ENCODE data around the gene DCBLD1. TPM values are rescaled to one million over a fixed set of nuclear protein-coding genes. Genes with fewer than 3 reads are reported as not detected.

Gene DCBLD1
- total and polyA plus RNA-seq, 2 donors (not counting 3 experiments of a cell fraction or from before 2014, with no cell fraction given) = 30.2 to 44.3 TPM

- H3K27me3 ChIP-seq (ENCODE audit: control insufficient read depth in 2 of 2, insufficient read depth in 2 of 2, low read length in 2 of 2) = no peaks in the 10 kb centered on the region
- dilution Hi-C loops (cut with MboI; ENCODE audit: extremely low pct_ligation_motif_present, low sequenced_read_pairs) (no loop called here), intact Hi-C loops (cut with micrococcal nuclease) (no loop called here)
- H2AFZ ChIP-seq (ENCODE audit: low read depth, low read length) = no peak overlapping the region
- H3K9me3 ChIP-seq (replicated peaks; ENCODE audit: control insufficient read depth, insufficient read depth, low read length) = no peaks in the 10 kb centered on the region
- H3K9me1 ChIP-seq (replicated peaks; ENCODE audit: control insufficient read depth, extremely low read depth, insufficient read depth, low read length) = no peaks in the 10 kb centered on the region
- DNase-seq (ENCODE audit: low read depth, low spot score) (no peak), FAIRE-seq (no peak)
- POLR2A ChIA-PET = no interaction called here
- CTCF ChIA-PET = interaction anchor here (1.6 to 3.1 kb wide), 2 partner anchors 13 to 119 kb away, joined by 4 to 14 read pairs; no protein-coding TSS in a partner anchor
- no peak overlapping the region for H3K4me2 ChIP-seq (ENCODE audit: insufficient read depth, low read length)
- TF ChIP-seq MAX (IDR thresholded peaks at IDR 0.05; ENCODE audit: insufficient read depth, insufficient read length) (no peak), POLR2A (IDR thresholded peaks at IDR 0.05; ENCODE audit: low read depth, low read length) (no peak), GATA2 (IDR thresholded peaks at IDR 0.05; ENCODE audit: insufficient read depth, insufficient read length, low read depth, low read length) (no peak), JUN (IDR thresholded peaks at IDR 0.05; ENCODE audit: borderline replicate concordance, insufficient read depth, insufficient read length, low read depth) (no peak), CTCF (IDR thresholded peaks at IDR 0.05; ENCODE audit: extremely low read depth in 1 of 2, insufficient read depth in 1 of 2, low read depth in 1 of 2, low read length in 2 of 2) (no peak), EZH2 (IDR thresholded peaks at IDR 0.05; ENCODE audit: borderline replicate concordance, low read depth, low read length, severe bottlenecking) (no peak), FOS (IDR thresholded peaks at IDR 0.05; ENCODE audit: borderline replicate concordance, insufficient read depth, low read length) (no peak), MYC (IDR thresholded peaks at IDR 0.05; ENCODE audit: low read depth, low read length) (no peak)
- H3K4me3 ChIP-seq (replicated peaks in 1 of 3; ENCODE audit: insufficient read depth in 1 of 3, low read depth in 1 of 3, low read length in 3 of 3) = no peak overlapping the region
- H3K4me1 ChIP-seq (ENCODE audit: control insufficient read depth, extremely low read depth, insufficient read depth, low read length) = no peaks in the 10 kb centered on the region
- no peak overlapping the region for H3K27ac ChIP-seq (ENCODE audit: insufficient read depth, low read depth, low read length)
- H3K36me3 ChIP-seq (ENCODE audit: control insufficient read depth in 2 of 2, extremely low read depth in 1 of 2, insufficient read depth in 2 of 2, low read length in 2 of 2) = peaks cover 4 to 8% of the 10 kb centered on the region in 2 experiments
- H3K79me2 ChIP-seq (ENCODE audit: control insufficient read depth, insufficient read depth, low read length) = no peaks in the 10 kb centered on the region
- BruUV-seq (replicated peaks) = no TSS peak
- H4K20me1 ChIP-seq (replicated peaks; ENCODE audit: control insufficient read depth, extremely low read depth, insufficient read depth, low read length) = no peaks in the 10 kb centered on the region
- H3K9ac ChIP-seq (replicated peaks; ENCODE audit: extremely low read depth, insufficient read depth, low read length) = no peak overlapping the region
Measured at GRCh38 chr6:117568831-117569410, 86.4 kb downstream of the DCBLD1 start.

Measured in endothelial cell of umbilical vein (primary cell).